NB4 (cell line): Measurements from ENCODE around the gene USP7.

Experiments
- MYC ChIP-seq: IDR thresholded peaks from 2 replicates; pipeline ENCODE4 v1.6.1; 2011; ENCODE audit warnings: low read depth, low read length
- TF ChIP-seq, protein P1 (sequence below): IDR thresholded peaks from one replicate; pipeline ENCODE4 v1.5.1; 2012; ENCODE audit warnings: low read depth, low read length
- TF ChIP-seq, protein P2 (sequence below): IDR thresholded peaks from 2 replicates; pipeline ENCODE4 v1.6.1; 2011; ENCODE audit warnings: low read depth, low read length

- TF ChIP-seq, protein P1, sequence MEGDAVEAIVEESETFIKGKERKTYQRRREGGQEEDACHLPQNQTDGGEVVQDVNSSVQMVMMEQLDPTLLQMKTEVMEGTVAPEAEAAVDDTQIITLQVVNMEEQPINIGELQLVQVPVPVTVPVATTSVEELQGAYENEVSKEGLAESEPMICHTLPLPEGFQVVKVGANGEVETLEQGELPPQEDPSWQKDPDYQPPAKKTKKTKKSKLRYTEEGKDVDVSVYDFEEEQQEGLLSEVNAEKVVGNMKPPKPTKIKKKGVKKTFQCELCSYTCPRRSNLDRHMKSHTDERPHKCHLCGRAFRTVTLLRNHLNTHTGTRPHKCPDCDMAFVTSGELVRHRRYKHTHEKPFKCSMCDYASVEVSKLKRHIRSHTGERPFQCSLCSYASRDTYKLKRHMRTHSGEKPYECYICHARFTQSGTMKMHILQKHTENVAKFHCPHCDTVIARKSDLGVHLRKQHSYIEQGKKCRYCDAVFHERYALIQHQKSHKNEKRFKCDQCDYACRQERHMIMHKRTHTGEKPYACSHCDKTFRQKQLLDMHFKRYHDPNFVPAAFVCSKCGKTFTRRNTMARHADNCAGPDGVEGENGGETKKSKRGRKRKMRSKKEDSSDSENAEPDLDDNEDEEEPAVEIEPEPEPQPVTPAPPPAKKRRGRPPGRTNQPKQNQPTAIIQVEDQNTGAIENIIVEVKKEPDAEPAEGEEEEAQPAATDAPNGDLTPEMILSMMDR: no peak
- no peak for TF ChIP-seq MYC
- TF ChIP-seq, protein P2, sequence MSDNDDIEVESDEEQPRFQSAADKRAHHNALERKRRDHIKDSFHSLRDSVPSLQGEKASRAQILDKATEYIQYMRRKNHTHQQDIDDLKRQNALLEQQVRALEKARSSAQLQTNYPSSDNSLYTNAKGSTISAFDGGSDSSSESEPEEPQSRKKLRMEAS: no peak
These were observed 63.9 kb downstream of the USP7 start for GRCh38 chr16:8899709-8900317.
